Measurements from ENCODE around the gene MOV10.

GRCh38 chr1:112710586-112710985 is 36.1 kb downstream of the MOV10 start:
- no peak for TF ChIP-seq ZNF112 (tag by site-specific recombination; IDR thresholded peaks at IDR 0.05)
- no peak for TF ChIP-seq CTCF (tag by site-specific recombination; IDR thresholded peaks at IDR 0.05)
- TF ChIP-seq ZBTB49 (tag by site-specific recombination; IDR thresholded peaks at IDR 0.05; ENCODE audit: low read depth), result no peak
- no peak for TF ChIP-seq PBX3 (CRISPR knock-in tag; IDR thresholded peaks at IDR 0.05)
- TF ChIP-seq TCF7L2 (IDR thresholded peaks at IDR 0.05; ENCODE audit: borderline replicate concordance, low read depth, low read length), result no peak
- TF ChIP-seq PRDM1 (tag by site-specific recombination; IDR thresholded peaks at IDR 0.05), result no peak
- TF ChIP-seq ZNF155 (tag by site-specific recombination; IDR thresholded peaks at IDR 0.05), result no peak
- no peak for TF ChIP-seq ZBTB1 (tag by site-specific recombination; IDR thresholded peaks at IDR 0.05)
- no peak for TF ChIP-seq ZBTB8A (tag by site-specific recombination; IDR thresholded peaks at IDR 0.05)
- no peak for TF ChIP-seq ZNF664 (tag by site-specific recombination; IDR thresholded peaks at IDR 0.05)
- TF ChIP-seq RBAK (tag by site-specific recombination; IDR thresholded peaks at IDR 0.05), result no peak
- no peak for TF ChIP-seq ZNF114 (tag by site-specific recombination; IDR thresholded peaks at IDR 0.05)
- no peak for TF ChIP-seq ZXDB (tag by site-specific recombination; IDR thresholded peaks at IDR 0.05)
- no peak for TF ChIP-seq ZBTB11 (tag by site-specific recombination; conservative IDR thresholded peaks at IDR 0.05; ENCODE audit: low read depth)
